ENCODE data around the gene NDUFB11.

The NDUFB11 gene

GRCh38 chrX:47144626-47145394 is at the start of gene NDUFB11, which contains the start of gene RBM10:
Gene NDUFB11 (minus strand): TSS chrX:47144702. CDS start chrX:47144679, 23 bp downstream.
Gene RBM10 (plus strand): TSS chrX:47145221. CDS start chrX:47147482, 2,261 bp downstream.
- DNase-seq: peak; percentile 90

- DNase-seq: peak; percentile 98
Measured at GRCh38 chrX:47193475-47194193, 49.1 kb upstream of the NDUFB11 start, which contains the start of gene UBA1. Gene UBA1 (plus strand): TSS chrX:47193829. CDS start chrX:47198803, 4,974 bp downstream.

- DNase-seq: no peak
Measured at GRCh38 chrX:47191806-47192401, 47.4 kb upstream of the NDUFB11 start.

GRCh38 chrX:47191331-47191730 is 46.8 kb upstream of the NDUFB11 start:
- DNase-seq: peak; percentile 63

GRCh38 chrX:47190445-47191269 is 46.2 kb upstream of the NDUFB11 start:
- DNase-seq: peak; percentile 86

GRCh38 chrX:47189906-47190305 is 45.4 kb upstream of the NDUFB11 start:
- no peak for DNase-seq

- no peak for DNase-seq
Measured at GRCh38 chrX:47187106-47187677, 42.7 kb upstream of the NDUFB11 start.

GRCh38 chrX:47186096-47186740 is 41.7 kb upstream of the NDUFB11 start:
- no peak for DNase-seq

- DNase-seq: no peak
Measured at GRCh38 chrX:47185241-47185640, 40.7 kb upstream of the NDUFB11 start.

GRCh38 chrX:47184486-47184885 is 40.0 kb upstream of the NDUFB11 start:
- no peak for DNase-seq

- no peak for DNase-seq
Measured at GRCh38 chrX:47182106-47182700, 37.7 kb upstream of the NDUFB11 start.

GRCh38 chrX:47181301-47181700 is 36.8 kb upstream of the NDUFB11 start:
- no peak for DNase-seq

- no peak for DNase-seq
Measured at GRCh38 chrX:47180346-47180745, 35.8 kb upstream of the NDUFB11 start.

- no peak for DNase-seq
Measured at GRCh38 chrX:47179928-47180255, 35.4 kb upstream of the NDUFB11 start.

GRCh38 chrX:47179221-47179927 is 34.9 kb upstream of the NDUFB11 start:
- DNase-seq: no peak

GRCh38 chrX:47178337-47178736 is 33.8 kb upstream of the NDUFB11 start:
- DNase-seq: no peak

- DNase-seq: no peak
Measured at GRCh38 chrX:47177079-47177478, 32.6 kb upstream of the NDUFB11 start.

GRCh38 chrX:47176101-47176740 is 31.7 kb upstream of the NDUFB11 start:
- no peak for DNase-seq

GRCh38 chrX:47175588-47175980 is 31.1 kb upstream of the NDUFB11 start:
- DNase-seq: no peak
